ENCODE results near the gene TNFSF18. TPM values are rescaled to one million over a fixed set of nuclear protein-coding genes. Genes with fewer than 3 reads are reported as not detected.

Gene TNFSF18, protein sequence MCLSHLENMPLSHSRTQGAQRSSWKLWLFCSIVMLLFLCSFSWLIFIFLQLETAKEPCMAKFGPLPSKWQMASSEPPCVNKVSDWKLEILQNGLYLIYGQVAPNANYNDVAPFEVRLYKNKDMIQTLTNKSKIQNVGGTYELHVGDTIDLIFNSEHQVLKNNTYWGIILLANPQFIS
- under 0.01 and 2.3 TPM in 2 replicates for total RNA-seq

DNA sequence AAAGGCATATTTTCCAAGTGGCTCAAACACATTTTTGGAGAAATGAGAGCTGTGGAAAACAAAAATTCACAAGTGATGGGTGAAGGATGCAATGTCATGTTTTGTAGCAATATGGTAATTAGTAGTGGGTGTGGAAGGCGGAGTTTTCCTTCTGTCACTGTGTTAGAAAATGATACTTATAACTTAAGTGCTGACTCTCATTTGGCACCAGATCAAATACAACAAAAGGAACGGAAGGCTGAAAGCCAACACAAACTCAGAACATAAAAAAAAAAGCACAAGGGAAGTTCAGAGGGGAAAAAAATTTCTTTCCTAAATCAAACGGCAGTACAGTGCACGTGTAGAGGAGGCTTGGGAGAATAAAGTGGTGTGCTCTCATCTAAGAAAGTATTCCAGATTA is at the start of gene TNFSF18:
Gene TNFSF18, minus strand, starts transcription at position 77 of the 400 bp plus-strand sequence. Its CDS starts 45 bp downstream, at position 32.

Other genes with a start within 250 kb of the TNFSF18 start
- gene TNFSF4, start 156.4 kb upstream of the TNFSF18 start, total RNA-seq: 2.2 and 5.3 TPM in 2 replicates